NCI-H82 (cell line): ENCODE results near the gene NR3C2.
"Not testable (repeated sequence)": the region's sequence is repeated elsewhere in the genome, so short reads cannot be mapped to it uniquely, and the experiment has no call there.

Experiments
- DNase-seq: peaks from one replicate; lab custom pipeline; 2025; lab: John Stamatoyannopoulos, UW

Gene NR3C2

DNA sequence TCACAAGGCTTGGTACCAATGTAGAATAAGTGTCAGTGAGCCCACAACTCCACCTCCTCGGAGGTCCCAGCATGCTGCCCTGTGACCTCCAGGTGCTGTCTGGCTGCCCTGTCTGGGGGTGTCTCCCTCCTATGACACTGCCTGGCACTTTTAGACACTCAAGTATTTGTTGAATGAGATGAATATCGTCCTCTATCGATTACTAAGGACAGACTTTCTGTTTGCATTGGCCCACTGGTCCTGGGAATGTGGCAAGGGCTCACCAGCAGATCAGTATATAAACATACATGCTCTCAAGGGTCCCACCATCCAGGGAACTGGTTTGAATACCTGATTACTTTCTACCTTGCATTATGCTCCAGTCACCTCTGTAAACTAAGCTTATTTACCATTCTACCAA lies 333.0 kb downstream of the NR3C2 start:
- no peak for DNase-seq

DNA sequence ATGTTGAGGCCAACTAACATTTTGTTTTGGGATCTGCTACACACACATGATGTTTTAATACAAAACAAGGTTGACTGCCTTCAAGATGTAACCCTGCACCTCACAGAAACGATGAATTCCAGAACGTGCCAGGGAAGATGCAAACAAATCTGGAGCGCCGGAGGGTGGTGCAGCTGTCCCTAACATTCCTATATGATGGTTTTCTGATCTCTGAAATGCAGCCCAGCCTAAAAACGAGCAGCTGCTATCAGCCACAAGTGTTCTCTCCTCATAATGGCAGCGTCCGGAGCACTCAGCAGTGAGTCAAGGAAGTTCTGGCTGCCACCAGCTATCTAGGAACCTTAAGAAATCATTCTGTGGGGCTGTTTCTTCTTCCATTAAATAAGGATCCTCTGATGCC lies 333.4 kb downstream of the NR3C2 start:
- no peak for DNase-seq

DNA sequence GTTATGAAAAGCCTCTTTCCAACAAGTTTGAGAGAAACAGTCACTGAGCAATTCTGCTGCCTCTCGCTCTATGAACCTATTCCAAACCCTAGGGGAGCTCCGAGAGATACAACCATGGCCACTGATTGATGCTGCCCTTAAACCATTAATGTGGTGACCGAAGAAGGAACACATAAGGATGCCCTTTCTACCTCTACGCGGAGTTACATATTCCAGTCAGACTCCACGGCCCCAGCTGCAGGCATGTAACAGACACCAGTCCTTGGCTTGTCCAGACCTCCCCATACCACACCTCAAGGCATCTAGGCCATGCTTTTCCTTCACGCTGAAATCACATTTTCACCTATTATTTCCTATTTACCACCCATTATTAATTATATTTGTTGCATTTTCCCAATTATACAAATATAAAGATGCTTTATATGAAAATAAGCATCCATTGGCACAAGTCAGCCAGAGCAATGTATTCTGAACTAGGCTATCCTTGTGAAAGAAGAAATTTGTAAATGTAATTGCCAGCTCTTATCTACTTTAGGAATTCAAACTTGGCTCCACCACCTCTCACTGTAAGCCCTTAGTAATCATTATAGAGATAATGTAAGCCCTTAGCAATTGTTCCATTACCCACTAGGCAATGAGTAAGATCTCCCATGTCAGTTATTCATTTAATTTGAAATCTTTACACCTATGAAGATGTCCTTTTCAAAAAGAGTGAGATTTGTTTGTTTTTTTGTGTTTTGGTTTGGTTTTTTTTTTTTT lies 338.4 kb downstream of the NR3C2 start:
- DNase-seq = no peak

GRCh38 chr4:148101790-148102189 lies 340.4 kb downstream of the NR3C2 start:
- DNase-seq = peak; percentile 33

GRCh38 chr4:148101235-148101634 lies 341.0 kb downstream of the NR3C2 start:
- no peak for DNase-seq

GRCh38 chr4:148097801-148098200 lies 344.4 kb downstream of the NR3C2 start:
- DNase-seq = no peak

GRCh38 chr4:148095346-148095923 lies 346.8 kb downstream of the NR3C2 start:
- DNase-seq = no peak

DNA sequence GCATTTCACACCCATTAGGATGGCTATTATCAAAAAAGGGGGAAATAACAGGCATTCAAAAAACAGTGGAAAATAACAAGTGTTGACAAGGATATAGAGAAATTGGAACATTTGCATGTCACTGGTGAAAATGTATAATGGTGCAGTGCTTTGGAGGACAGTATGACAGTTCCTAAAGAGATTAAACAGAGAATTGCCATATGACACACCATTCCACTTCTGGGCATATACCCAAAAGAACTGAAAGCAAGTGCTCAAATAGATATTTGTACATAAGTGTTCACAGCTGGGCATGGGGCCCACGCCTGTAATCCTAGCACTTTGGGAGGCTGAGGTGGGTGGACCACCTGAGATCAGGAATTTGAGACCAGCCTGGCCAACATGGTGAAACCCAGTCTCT lies 348.1 kb downstream of the NR3C2 start:
- DNase-seq = no peak

GRCh38 chr4:148093065-148093464 lies 349.1 kb downstream of the NR3C2 start:
- no peak for DNase-seq

DNA sequence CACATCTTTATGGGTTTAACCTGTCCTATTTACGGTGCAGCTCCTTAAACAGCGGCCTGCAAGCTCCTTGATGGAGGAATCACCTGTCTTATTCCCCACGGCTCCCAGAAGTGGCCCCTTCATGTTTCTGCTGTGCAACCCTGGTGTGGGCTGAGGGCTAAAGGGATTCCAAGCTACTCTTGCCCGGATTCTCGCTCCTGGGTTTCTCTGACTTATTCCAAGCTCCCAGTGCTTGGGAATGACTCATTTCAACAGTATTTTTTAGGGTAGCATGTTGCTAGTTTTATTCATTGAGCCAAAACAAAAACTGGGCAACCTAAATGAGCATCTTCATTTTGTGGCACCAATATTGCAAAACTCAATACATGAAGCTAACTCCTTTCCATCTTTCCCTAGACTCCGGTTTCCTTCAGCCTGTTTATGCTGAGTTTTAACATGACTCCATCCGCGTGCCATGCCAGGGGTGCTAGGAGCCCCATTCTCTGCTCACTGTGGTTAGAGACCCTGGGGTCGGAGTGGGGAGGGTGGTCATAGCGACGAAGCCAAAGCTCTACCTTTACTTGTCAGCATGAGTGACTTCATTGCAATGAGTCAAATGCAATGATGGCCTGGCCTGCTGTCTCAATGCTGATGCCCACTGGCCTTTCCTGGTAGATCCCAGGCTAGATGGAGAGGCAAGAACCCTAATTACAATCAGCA lies 349.7 kb downstream of the NR3C2 start:
- DNase-seq = no peak

- DNase-seq = no peak
Observed at GRCh38 chr4:148091896-148092295, 350.3 kb downstream of the NR3C2 start.

DNA sequence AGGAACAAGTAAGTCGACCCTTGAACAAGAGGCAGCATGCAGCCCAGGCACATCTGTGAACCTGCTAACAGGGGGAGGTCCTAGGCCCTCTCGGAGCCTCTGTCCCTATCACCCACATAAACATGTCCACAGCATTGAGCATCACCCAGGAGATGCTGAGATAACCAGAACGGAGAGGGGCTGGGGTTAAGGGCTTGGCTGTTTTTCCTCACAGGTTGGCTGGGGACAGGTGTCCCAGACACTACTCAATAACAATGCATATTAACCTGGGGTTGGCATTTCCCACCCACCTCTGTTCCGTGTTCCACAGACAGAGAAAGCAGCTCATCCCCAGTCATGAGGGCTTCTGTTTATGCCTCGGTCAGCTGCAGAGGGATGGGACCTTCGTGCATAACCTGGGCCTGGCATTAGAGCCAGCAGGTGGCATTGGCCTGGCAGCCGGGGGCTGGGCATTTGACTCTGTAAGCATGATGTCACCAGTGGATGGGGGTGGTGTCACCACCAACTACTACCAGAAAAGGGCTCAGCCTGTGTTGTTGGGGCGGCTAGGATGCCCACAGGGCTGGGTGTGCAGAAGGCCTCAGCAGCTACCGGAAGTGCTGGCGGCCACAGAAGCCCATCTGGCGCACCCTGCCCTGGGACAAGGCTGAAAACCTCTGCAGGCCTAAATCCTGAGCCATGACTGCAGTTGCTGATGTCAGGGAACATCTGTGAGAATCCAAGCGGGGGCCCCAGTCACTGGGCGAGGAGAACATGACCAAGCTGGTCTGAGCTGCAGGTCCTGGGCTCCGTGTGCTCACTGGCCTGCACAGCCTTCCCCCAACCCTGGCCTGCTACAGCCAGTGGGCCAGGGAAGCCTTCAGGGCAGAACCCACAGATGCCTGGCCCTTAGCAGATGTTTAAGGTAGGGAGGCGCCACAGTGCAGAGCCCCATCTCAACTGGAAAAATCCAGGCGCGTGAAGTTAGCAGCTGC lies 351.4 kb downstream of the NR3C2 start:
- DNase-seq = no peak

- no peak for DNase-seq
Observed at GRCh38 chr4:148090029-148090428, 352.2 kb downstream of the NR3C2 start.

GRCh38 chr4:148089624-148090023 lies 352.6 kb downstream of the NR3C2 start:
- no peak for DNase-seq

DNA sequence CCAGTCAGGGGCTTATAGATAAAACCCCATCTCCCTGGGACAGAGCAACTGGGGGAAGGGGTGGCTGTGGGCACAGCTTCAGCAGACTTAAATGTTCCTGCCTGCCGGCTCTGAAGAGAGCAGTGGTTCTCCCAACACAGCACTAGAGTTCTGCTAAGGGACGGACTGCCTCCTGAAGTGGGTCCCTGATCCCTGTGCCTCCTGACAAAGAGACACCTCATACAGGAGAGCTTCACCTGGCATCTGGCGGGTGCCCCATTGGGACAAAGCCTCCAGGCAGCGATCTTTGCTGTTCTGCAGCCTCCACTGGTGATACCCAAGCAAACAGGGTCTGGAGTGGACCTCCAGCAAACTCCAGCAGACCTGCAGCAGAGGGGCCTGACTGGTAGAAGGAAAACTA lies 359.1 kb downstream of the NR3C2 start:
- DNase-seq = not testable (repeated sequence)

DNA sequence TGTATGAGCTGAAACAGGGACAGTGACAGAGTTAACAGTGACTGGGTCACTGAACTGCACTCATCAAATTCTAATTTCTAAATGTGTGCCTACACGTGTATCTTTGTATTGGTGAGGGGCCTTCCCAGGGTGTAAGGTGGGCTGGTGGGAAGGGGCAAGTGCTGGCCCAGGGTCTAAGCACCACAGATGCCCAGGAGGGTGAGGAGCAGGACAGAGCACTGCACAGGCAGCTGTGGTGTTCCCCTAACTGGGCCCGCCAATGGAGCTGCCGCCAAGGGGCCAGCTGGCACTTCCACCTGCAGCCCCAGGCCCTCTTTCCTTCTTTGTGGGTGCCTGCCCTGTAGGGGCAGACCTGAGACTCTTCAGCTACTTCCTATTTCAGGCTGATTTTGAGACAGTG lies 360.5 kb downstream of the NR3C2 start:
- no peak for DNase-seq

- no peak for DNase-seq
Observed at GRCh38 chr4:148081267-148081666, 360.9 kb downstream of the NR3C2 start.

- DNase-seq = no peak
Observed at GRCh38 chr4:148079961-148080360, 362.3 kb downstream of the NR3C2 start.

DNA sequence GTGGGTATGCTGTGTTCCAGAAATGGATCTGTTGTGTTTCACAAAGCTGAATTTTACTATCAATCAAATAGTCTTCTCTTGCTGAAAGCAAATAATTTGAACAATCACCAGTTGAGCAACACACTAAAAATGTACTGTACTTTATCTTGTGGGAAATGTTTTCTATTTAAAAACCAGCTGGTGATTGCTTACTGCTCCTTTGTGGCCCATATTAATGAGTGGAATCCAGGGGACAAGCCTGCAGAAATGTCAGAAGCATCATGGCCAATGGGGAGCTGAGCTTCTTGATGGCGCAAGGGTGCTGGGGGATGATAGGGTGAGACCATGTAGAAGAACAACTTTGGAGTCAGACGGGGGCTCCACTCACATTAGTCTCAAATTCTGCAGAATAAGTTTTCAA lies 364.2 kb downstream of the NR3C2 start:
- no peak for DNase-seq

GRCh38 chr4:148077581-148077980 lies 364.6 kb downstream of the NR3C2 start:
- no peak for DNase-seq

GRCh38 chr4:148076964-148077363 lies 365.2 kb downstream of the NR3C2 start:
- no peak for DNase-seq

- no peak for DNase-seq
Observed at GRCh38 chr4:148075438-148075837, 366.8 kb downstream of the NR3C2 start.
